ENCODE data around the gene SOHLH2. TPM values are rescaled to one million over a fixed set of nuclear protein-coding genes. Genes with fewer than 3 reads are reported as not detected.

Gene SOHLH2
- polyA plus RNA-seq, 1 of the 3 experiments (the other 2 are of a cell fraction), result 0.85 TPM

DNA sequence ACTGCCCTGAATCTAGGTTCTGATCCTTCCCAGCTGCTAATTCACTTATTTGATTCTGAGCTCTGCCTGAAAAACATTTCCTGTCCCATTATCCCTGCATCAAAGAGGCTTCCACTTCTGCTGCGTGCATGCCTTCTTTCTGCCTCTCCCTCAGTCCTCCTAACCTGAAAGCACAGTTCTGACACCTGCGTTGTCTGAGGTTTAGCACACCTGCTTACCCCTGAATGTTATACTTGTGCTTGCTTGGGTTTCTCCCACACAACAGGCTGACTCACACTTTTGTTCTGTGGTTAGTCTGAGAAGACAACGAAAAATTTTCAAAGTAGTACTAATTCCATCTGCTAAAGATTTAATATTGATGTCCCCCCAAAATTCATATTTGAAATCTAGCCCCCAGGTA is 3.1 kb upstream of the SOHLH2 start:
- Histone ChIP-seq H3K9me3 (no peaks in the 10 kb centered on the region), H4K20me1 (ENCODE audit: insufficient read depth) (no peaks in the 10 kb centered on the region), H3K4me1 (ENCODE audit: control insufficient read depth in 1 of 2, insufficient read depth in 2 of 2, low read depth in 1 of 2, low read length in 1 of 2) (no peaks in the 10 kb centered on the region), H3K4me3 (ENCODE audit: low read depth in 2 of 2, low read length in 1 of 2) (no peak overlapping the region), H2AFZ (ENCODE audit: low read depth) (no peak overlapping the region), H3K27ac (ENCODE audit: low read depth in 2 of 2, low read length in 1 of 2) (no peak overlapping the region), H3K9me2 (no peaks in the 10 kb centered on the region), H3K4me2 (no peak overlapping the region), H3K36me3 (replicated peaks in 1 of 2; ENCODE audit: control insufficient read depth in 1 of 2, insufficient read depth in 2 of 2, low read length in 1 of 2) (no peaks in the 10 kb centered on the region), H3F3A (replicated peaks; ENCODE audit: insufficient read depth) (no peaks in the 10 kb centered on the region), H3K9ac (no peak overlapping the region), H3K27me3 (ENCODE audit: insufficient read depth) (no peaks in the 10 kb centered on the region), H3K79me2 (ENCODE audit: insufficient read depth) (no peaks in the 10 kb centered on the region)
- no peak for DNase-seq
- WGBS (ENCODE audit: low lambda C conversion rate), result 67% methylated on average over 3 of the region's 3 CpGs
- ChIA-PET CTCF (no interaction called here), POLR2A (no interaction called here)
- TF ChIP-seq FOXM1 (IDR thresholded peaks at IDR 0.05; ENCODE audit: low read depth), result no peak
- TF ChIP-seq MEF2A (IDR thresholded peaks at IDR 0.05; ENCODE audit: borderline replicate concordance, low read depth), result no peak
- TF ChIP-seq RXRA (IDR thresholded peaks at IDR 0.05; ENCODE audit: borderline replicate concordance, low read depth), result no peak
- no peak for TF ChIP-seq RAD21 (IDR thresholded peaks at IDR 0.05; ENCODE audit: low read length)
- TF ChIP-seq YY1 (IDR thresholded peaks at IDR 0.05; ENCODE audit: low read depth), result no peak
- TF ChIP-seq, protein P1, sequence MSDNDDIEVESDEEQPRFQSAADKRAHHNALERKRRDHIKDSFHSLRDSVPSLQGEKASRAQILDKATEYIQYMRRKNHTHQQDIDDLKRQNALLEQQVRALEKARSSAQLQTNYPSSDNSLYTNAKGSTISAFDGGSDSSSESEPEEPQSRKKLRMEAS (IDR thresholded peaks at IDR 0.05; ENCODE audit: low read depth), result no peak
- TF ChIP-seq RFX5 (IDR thresholded peaks at IDR 0.05; ENCODE audit: low read length), result no peak
- TF ChIP-seq ELF1 (IDR thresholded peaks at IDR 0.05), result no peak
- TF ChIP-seq POLR2AphosphoS5 (IDR thresholded peaks at IDR 0.05; ENCODE audit: low read depth, low read length), result no peak
- TF ChIP-seq NRF1 (IDR thresholded peaks at IDR 0.05; ENCODE audit: low read depth, low read length), result no peak
- TF ChIP-seq TCF12 (IDR thresholded peaks at IDR 0.05), result no peak
- no peak for TF ChIP-seq JUND (IDR thresholded peaks at IDR 0.05)
- TF ChIP-seq TAF1 (IDR thresholded peaks at IDR 0.05; ENCODE audit: borderline replicate concordance, low read depth, low read length), result no peak
- TF ChIP-seq, protein P2, sequence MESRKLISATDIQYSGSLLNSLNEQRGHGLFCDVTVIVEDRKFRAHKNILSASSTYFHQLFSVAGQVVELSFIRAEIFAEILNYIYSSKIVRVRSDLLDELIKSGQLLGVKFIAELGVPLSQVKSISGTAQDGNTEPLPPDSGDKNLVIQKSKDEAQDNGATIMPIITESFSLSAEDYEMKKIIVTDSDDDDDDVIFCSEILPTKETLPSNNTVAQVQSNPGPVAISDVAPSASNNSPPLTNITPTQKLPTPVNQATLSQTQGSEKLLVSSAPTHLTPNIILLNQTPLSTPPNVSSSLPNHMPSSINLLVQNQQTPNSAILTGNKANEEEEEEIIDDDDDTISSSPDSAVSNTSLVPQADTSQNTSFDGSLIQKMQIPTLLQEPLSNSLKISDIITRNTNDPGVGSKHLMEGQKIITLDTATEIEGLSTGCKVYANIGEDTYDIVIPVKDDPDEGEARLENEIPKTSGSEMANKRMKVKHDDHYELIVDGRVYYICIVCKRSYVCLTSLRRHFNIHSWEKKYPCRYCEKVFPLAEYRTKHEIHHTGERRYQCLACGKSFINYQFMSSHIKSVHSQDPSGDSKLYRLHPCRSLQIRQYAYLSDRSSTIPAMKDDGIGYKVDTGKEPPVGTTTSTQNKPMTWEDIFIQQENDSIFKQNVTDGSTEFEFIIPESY (IDR thresholded peaks at IDR 0.05; ENCODE audit: borderline replicate concordance, low read depth), result no peak

DNA sequence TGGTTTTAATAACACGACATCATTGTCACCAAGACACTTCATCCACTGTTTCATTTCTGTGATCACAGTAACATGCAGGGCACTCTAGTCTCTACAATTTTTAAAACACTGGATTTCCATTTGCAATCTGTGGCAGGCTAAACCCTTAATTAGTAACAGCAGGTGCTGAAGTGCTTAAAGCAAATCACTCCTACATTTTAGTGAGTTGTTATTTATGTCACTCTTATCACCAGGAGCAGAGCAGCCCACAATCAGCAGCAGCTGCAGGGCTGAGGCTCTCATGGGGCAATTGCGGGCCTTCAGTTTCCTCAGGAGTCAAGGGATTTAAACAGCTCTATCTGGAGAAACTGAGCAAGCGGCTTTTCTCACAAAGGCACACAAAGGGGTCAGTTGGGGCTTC is 1.6 kb downstream of the SOHLH2 start:
- no peaks in the 10 kb centered on the region for H3K36me3 ChIP-seq (replicated peaks in 1 of 2; ENCODE audit: control insufficient read depth in 1 of 2, insufficient read depth in 2 of 2, low read length in 1 of 2)
- no peak overlapping the region for H3K9ac ChIP-seq
- no peaks in the 10 kb centered on the region for H4K20me1 ChIP-seq (ENCODE audit: insufficient read depth)
- no peak overlapping the region; a peak in 1 of 4 replicates for H3K27ac ChIP-seq (ENCODE audit: low read depth in 2 of 2, low read length in 1 of 2)
- no peak overlapping the region for H2AFZ ChIP-seq (ENCODE audit: low read depth)
- TF ChIP-seq FOSL2 (IDR thresholded peaks at IDR 0.05; ENCODE audit: borderline replicate concordance, low read depth), result no peak
- TF ChIP-seq JUND (IDR thresholded peaks at IDR 0.05), result no peak
- TF ChIP-seq FOXJ3 (CRISPR knock-in tag; IDR thresholded peaks at IDR 0.05), result no peak
- H3K9me2 ChIP-seq, result no peaks in the 10 kb centered on the region
- no peaks in the 10 kb centered on the region for H3K79me2 ChIP-seq (ENCODE audit: insufficient read depth)
- ChIA-PET POLR2A (no interaction called here), CTCF (no interaction called here)
- WGBS (ENCODE audit: low lambda C conversion rate), result 89% methylated on average over 3 of the region's 3 CpGs
- H3K4me1 ChIP-seq (ENCODE audit: control insufficient read depth in 1 of 2, insufficient read depth in 2 of 2, low read depth in 1 of 2, low read length in 1 of 2), result no peaks in the 10 kb centered on the region
- no peaks in the 10 kb centered on the region for H3K9me3 ChIP-seq
- DNase-seq, result no peak
- H3K4me2 ChIP-seq, result no peak overlapping the region
- H3K27me3 ChIP-seq (ENCODE audit: insufficient read depth), result no peaks in the 10 kb centered on the region
- no peak overlapping the region for H3K4me3 ChIP-seq (ENCODE audit: low read depth in 2 of 2, low read length in 1 of 2)
- H3F3A ChIP-seq (replicated peaks; ENCODE audit: insufficient read depth), result no peaks in the 10 kb centered on the region

All from SK-N-SH (cell line).